HepG2 (cell line): ENCODE results near the gene LENG1. TPM values are rescaled to one million over a fixed set of nuclear protein-coding genes. Genes with fewer than 3 reads are reported as not detected.

Experiments used
- ATAC-seq: fragments of 200-7000 bp; cut with Tn5 transposase; 3 replicates; pipeline ENCODE4 v1.9.1; 2020; ENCODE audit warnings: mild to moderate bottlenecking, moderate library complexity
- BruUV-seq: library from RNA; stranded (reverse); fragments of 400-500 nt; replicated peaks from 2 replicates; lab custom pipeline; 2021; lab: Mats Ljungman, UMichigan
- CTCF ChIA-PET: fragments of 300-600 bp; formaldehyde crosslinking; extraction: SDS; loops from one replicate; lab custom pipeline; 2021; ENCODE audit warnings: low total read pairs, inconsistent platforms, low intra/inter-chr PET ratio; lab: Yijun Ruan, JAX
- POLR2A ChIA-PET: fragments of 350-600 bp; sonication (Branson Sonifier 250); formaldehyde crosslinking; loops from one replicate; lab custom pipeline; 2020; ENCODE audit warnings: antibody characterized with exemption, inconsistent platforms; lab: Yijun Ruan, JAX
- DNase-seq: peaks from one replicate; pipeline ENCODE4 v3.0.0-alpha.2; 2015; ENCODE audit warnings: low spot score
- FAIRE-seq: peaks from 3 replicates; lab custom pipeline; 2011; peaks lifted over from hg19 to GRCh38; lab: Jason Lieb, UNC
- H2AFZ ChIP-seq: one replicate; pipeline ENCODE4 v1.6.1; 2011; ENCODE audit warnings: low read length, inconsistent platforms
- H3K27ac ChIP-seq: fragments of 300-600 bp; 3 replicates; pipeline ENCODE4 v1.8.0; 2011; ENCODE audit warnings: mixed run types, mild to moderate bottlenecking, mixed read lengths, low read length, inconsistent platforms; ENCODE audit not compliant: insufficient read depth; ENCODE audit errors: extremely low read length
- H3K27me3 ChIP-seq, 2 experiments: fragments of 200-600 bp in 1 of 2; 2 replicates in 1 of 2; 3 replicates in 1 of 2; pipeline versions ENCODE4 v1.6.0 to v1.8.0; 2011; ENCODE audit warnings: low read length in 2 of 2, mild to moderate bottlenecking in 2 of 2, moderate library complexity in 2 of 2, inconsistent platforms in 1 of 2; ENCODE audit not compliant: insufficient read depth in 2 of 2, control insufficient read depth in 1 of 2
- H3K36me3 ChIP-seq, 2 experiments: fragments of 200-600 bp in 1 of 2; replicated peaks in 1 of 2; 2 replicates in 1 of 2; 3 replicates in 1 of 2; pipeline versions ENCODE4 v1.5.1 to v1.8.0; 2011; ENCODE audit warnings: low read length in 2 of 2, inconsistent platforms in 1 of 2; ENCODE audit not compliant: insufficient read depth in 2 of 2, control insufficient read depth in 1 of 2
- H3K4me1 ChIP-seq: 2 replicates; pipeline ENCODE4 v1.5.1; 2012; ENCODE audit warnings: low read length, inconsistent platforms; ENCODE audit not compliant: insufficient read depth
- H3K4me2 ChIP-seq: 2 replicates; pipeline ENCODE4 v1.6.0; 2011; ENCODE audit warnings: low read depth, low read length, inconsistent platforms
- H3K4me3 ChIP-seq, 3 experiments: fragments of 200-600 bp in 1 of 3; sonication (generic), shearing (Covaris generic) in 1 of 3; replicated peaks in 1 of 3; 2 replicates each; pipeline ENCODE4 v1.5.1; 2011 to 2016; ENCODE audit warnings: low read length in 3 of 3, inconsistent platforms in 2 of 3, low read depth in 2 of 3, mild to moderate bottlenecking in 2 of 3, control low read depth in 1 of 3, mixed read lengths in 1 of 3; ENCODE audit not compliant: insufficient read depth in 1 of 3
- H3K79me2 ChIP-seq: one replicate; pipeline ENCODE4 v1.6.1; 2011; ENCODE audit warnings: low read length, inconsistent platforms; ENCODE audit not compliant: insufficient read depth
- H3K9ac ChIP-seq: 2 replicates; pipeline ENCODE4 v1.6.0; 2011; ENCODE audit warnings: mild to moderate bottlenecking, low read depth, low read length, inconsistent platforms; ENCODE audit not compliant: insufficient read depth
- H3K9me3 ChIP-seq: 2 replicates; pipeline ENCODE4 v1.5.1; 2012; ENCODE audit warnings: mild to moderate bottlenecking, low read length
- H4K20me1 ChIP-seq: 2 replicates; pipeline ENCODE4 v1.6.0; 2011; ENCODE audit warnings: inconsistent platforms, mild to moderate bottlenecking, low read length, moderate library complexity; ENCODE audit not compliant: insufficient read depth
- AFF4 ChIP-seq: sonication (generic); formaldehyde crosslinking; IDR thresholded peaks from 2 replicates; pipeline ENCODE4 v1.4.0; 2020; ENCODE audit warnings: missing genetic modification reagents
- MAFK ChIP-seq, 2 experiments: IDR thresholded peaks in 1 of 2; conservative IDR thresholded peaks in 1 of 2; 2 replicates each; pipeline ENCODE4 v1.6.1; 2011; ENCODE audit warnings: improper control_type of control experiment in 2 of 2, low read length in 2 of 2
- PATZ1 ChIP-seq: sonication (generic); formaldehyde crosslinking; IDR thresholded peaks from 2 replicates; pipeline ENCODE4 v1.4.0; 2020; ENCODE audit warnings: missing genetic modification reagents
- PHF20 ChIP-seq: sonication (generic); formaldehyde crosslinking; IDR thresholded peaks from 2 replicates; pipeline ENCODE4 v1.5.0; 2020; ENCODE audit warnings: mild to moderate bottlenecking, missing genetic modification reagents
- RCOR2 ChIP-seq: IDR thresholded peaks from 2 replicates; pipeline ENCODE4 v1.6.1; 2016; ENCODE audit warnings: missing biosample characterization, missing genetic modification reagents
- SNRNP70 ChIP-seq: fragments of 200-400 bp; formaldehyde crosslinking; IDR thresholded peaks from 2 replicates; pipeline ENCODE4 v1.6.1; 2017; ENCODE audit warnings: mild to moderate bottlenecking, low read depth, low read length, moderate library complexity
- TCF7 ChIP-seq: sonication (generic); IDR thresholded peaks from 2 replicates; pipeline ENCODE4 v1.6.1; 2016; ENCODE audit warnings: antibody characterized with exemption, low read depth
- WIZ ChIP-seq: sonication (generic); formaldehyde crosslinking; IDR thresholded peaks from 2 replicates; pipeline ENCODE4 v1.5.1; 2020; ENCODE audit warnings: mild to moderate bottlenecking, missing genetic modification reagents
- ZNF251 ChIP-seq: sonication (generic); formaldehyde crosslinking; IDR thresholded peaks from 2 replicates; pipeline ENCODE4 v1.9.0; 2021; ENCODE audit warnings: mild to moderate bottlenecking, missing genetic modification reagents
- ZNF484 ChIP-seq: sonication (generic); formaldehyde crosslinking; IDR thresholded peaks from 2 replicates; pipeline ENCODE4 v1.5.1; 2020; ENCODE audit warnings: mild to moderate bottlenecking, low read depth, missing genetic modification reagents, borderline replicate concordance
- ZNF572 ChIP-seq: sonication (generic); formaldehyde crosslinking; IDR thresholded peaks from 2 replicates; pipeline ENCODE4 v1.5.1; 2020; ENCODE audit warnings: mild to moderate bottlenecking, missing genetic modification reagents
- WGBS: methylation state at CpG from one replicate; pipeline ENCODE4 v1.1.6; 2017; ENCODE audit warnings: low lambda C conversion rate; 5-methylcytosine and 5-hydroxymethylcytosine counted together
- in situ Hi-C: cut with HindIII; loops from 2 replicates; pipeline ENCODE4 v1.10.0; 2017; ENCODE audit warnings: low pct_unique_long_range_greater_than_20kb; ENCODE audit not compliant: extremely low pct_ligation_motif_present
- intact Hi-C: fragments of 100-400 bp; cut with micrococcal nuclease; formaldehyde crosslinking; loops from one replicate; pipeline ENCODE4 v1.10.0; 2022; ENCODE audit not compliant: unreplicated experiment
- polyA plus RNA-seq, 8 experiments: library from polyadenylated mRNA; depleted of rRNA in 3 of 8; stranded (reverse) in 7 of 8; unstranded in 1 of 8; fragments of >200 nt; fragmentation: Illumina TruSeq in 4 of 8; extraction: Trizol in 4 of 8; gene quantifications; 2 replicates each; pipeline versions ENCODE4 v1.2.1 to v1.2.3, GENCODE V29; 2011 to 2016; ENCODE audit warnings: low read depth in 4 of 8, missing spikeins in 1 of 8, mixed read lengths in 1 of 8; ENCODE audit not compliant: insufficient read depth in 1 of 8
- total RNA-seq, 5 experiments: library from RNA; depleted of rRNA; stranded (reverse); fragments of >200 nt; fragmentation: Illumina TruSeq; extraction: Trizol; gene quantifications; 2 replicates each; pipeline ENCODE4 v1.2.3, GENCODE V29; 2016; ENCODE audit warnings: low read depth in 1 of 5
- TF ChIP-seq, protein P1 (sequence below): sonication (generic); formaldehyde crosslinking; IDR thresholded peaks from 2 replicates; pipeline ENCODE4 v1.4.0; 2020; ENCODE audit warnings: missing genetic modification reagents, mild to moderate bottlenecking, borderline replicate concordance
- TF ChIP-seq, protein P2 (sequence below): sonication (generic); formaldehyde crosslinking; IDR thresholded peaks from 2 replicates; pipeline ENCODE4 v1.5.0; 2020; ENCODE audit warnings: missing genetic modification reagents, mild to moderate bottlenecking, borderline replicate concordance

The LENG1 gene
- total and polyA plus RNA-seq, 2 of the 13 experiments (the other 11 are each of a cell fraction or from before 2014, with no cell fraction given), result 1.8 to 3.8 TPM

- no TSS peak for BruUV-seq
- H3K4me2 ChIP-seq, result no peak overlapping the region
- no peak overlapping the region for H3K27ac ChIP-seq
- 0 out of 5 replicates have a peak, but pooled peaks cover 1 to 12% of the 10 kb centered on the region in 2 experiments for H3K36me3 ChIP-seq
- H3K4me3 ChIP-seq, result no peak overlapping the region
- in situ Hi-C loops, result no loop called here
- ATAC-seq, result no peak
- H3K9me3 ChIP-seq, result no peaks in the 10 kb centered on the region
- H3K4me1 ChIP-seq, result peaks cover 26% of the 10 kb centered on the region
- no peak for DNase-seq
- H2AFZ ChIP-seq, result no peak overlapping the region
- no peak for TF ChIP-seq RCOR2 (CRISPR knock-in tag)
- TF ChIP-seq MAFK (conservative IDR thresholded peaks at IDR 0.05 in 1 of 2, IDR thresholded peaks at IDR 0.05 in 1 of 2; ENCODE audit: low read length in 2 of 2), result no peak
- TF ChIP-seq, protein P1, sequence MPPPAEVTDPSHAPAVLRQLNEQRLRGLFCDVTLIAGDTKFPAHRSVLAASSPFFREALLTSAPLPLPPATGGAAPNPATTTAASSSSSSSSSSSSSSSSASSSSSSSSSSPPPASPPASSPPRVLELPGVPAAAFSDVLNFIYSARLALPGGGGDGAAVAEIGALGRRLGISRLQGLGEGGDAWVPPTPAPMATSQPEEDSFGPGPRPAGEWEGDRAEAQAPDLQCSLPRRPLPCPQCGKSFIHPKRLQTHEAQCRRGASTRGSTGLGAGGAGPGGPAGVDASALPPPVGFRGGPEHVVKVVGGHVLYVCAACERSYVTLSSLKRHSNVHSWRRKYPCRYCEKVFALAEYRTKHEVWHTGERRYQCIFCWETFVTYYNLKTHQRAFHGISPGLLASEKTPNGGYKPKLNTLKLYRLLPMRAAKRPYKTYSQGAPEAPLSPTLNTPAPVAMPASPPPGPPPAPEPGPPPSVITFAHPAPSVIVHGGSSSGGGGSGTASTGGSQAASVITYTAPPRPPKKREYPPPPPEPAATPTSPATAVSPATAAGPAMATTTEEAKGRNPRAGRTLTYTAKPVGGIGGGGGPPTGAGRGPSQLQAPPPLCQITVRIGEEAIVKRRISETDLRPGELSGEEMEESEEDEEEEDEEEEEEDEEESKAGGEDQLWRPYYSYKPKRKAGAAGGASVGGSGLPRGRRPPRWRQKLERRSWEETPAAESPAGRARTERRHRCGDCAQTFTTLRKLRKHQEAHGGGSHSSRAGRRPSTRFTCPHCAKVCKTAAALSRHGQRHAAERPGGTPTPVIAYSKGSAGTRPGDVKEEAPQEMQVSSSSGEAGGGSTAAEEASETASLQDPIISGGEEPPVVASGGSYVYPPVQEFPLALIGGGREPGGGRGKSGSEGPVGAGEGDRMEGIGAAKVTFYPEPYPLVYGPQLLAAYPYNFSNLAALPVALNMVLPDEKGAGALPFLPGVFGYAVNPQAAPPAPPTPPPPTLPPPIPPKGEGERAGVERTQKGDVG (CRISPR knock-in tag), result no peak
- TF ChIP-seq TCF7, result no peak
- TF ChIP-seq WIZ, result no peak
- TF ChIP-seq, protein P2, sequence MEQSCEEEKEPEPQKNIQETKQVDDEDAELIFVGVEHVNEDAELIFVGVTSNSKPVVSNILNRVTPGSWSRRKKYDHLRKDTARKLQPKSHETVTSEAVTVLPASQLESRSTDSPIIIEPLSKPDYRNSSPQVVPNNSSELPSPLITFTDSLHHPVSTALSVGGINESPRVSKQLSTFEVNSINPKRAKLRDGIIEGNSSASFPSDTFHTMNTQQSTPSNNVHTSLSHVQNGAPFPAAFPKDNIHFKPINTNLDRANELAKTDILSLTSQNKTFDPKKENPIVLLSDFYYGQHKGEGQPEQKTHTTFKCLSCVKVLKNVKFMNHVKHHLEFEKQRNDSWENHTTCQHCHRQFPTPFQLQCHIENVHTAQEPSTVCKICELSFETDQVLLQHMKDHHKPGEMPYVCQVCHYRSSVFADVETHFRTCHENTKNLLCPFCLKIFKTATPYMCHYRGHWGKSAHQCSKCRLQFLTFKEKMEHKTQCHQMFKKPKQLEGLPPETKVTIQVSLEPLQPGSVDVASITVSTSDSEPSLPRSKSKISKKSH (CRISPR knock-in tag), result no peak
- TF ChIP-seq PHF20 (CRISPR knock-in tag), result no peak
- TF ChIP-seq ZNF251 (CRISPR knock-in tag), result no peak
- TF ChIP-seq ZNF572, result no peak
- TF ChIP-seq PATZ1 (CRISPR knock-in tag), result no peak
- TF ChIP-seq SNRNP70, result no peak
- no peak for TF ChIP-seq ZNF484
- no peak for TF ChIP-seq AFF4 (CRISPR knock-in tag)
- H3K79me2 ChIP-seq, result peaks cover 13% of the 10 kb centered on the region
- WGBS, result 89% methylated on average over 11 of the region's 11 CpGs
- no peak for FAIRE-seq
- CTCF ChIA-PET, result no interaction called here
- no peaks in the 10 kb centered on the region for H4K20me1 ChIP-seq
- intact Hi-C loops, result loop anchor here (1.0 kb wide), 1 partner anchor 27 kb away; no protein-coding TSS in a partner anchor
- H3K9ac ChIP-seq, result no peak overlapping the region
- POLR2A ChIA-PET, result interaction anchor here (1.5 to 1.6 kb wide), 3 partner anchors 14 to 28 kb away, joined by 3 to 6 read pairs (median 5); partner anchors contain the start of genes LENG1, RPS9 and TMC4
- no peaks in the 10 kb centered on the region for H3K27me3 ChIP-seq
Measured at GRCh38 chr19:54186934-54187381, 27.4 kb upstream of the LENG1 start.
